GM12878 (cell line): Measurements from ENCODE around the gene NUP62. TPM values are rescaled to one million over a fixed set of nuclear protein-coding genes. Genes with fewer than 3 reads are reported as not detected.
A peak's percentile ranks its signal among the peaks of the same experiment; 100 is the strongest.

Experiments used
- BCL3 ChIP-seq: IDR thresholded peaks from 2 replicates; pipeline ENCODE4 v1.6.1; 2011; ENCODE audit warnings: borderline replicate concordance, low read depth, mild to moderate bottlenecking, moderate library complexity, low read length; ENCODE audit not compliant: insufficient read depth, poor library complexity, severe bottlenecking
- E2F4 ChIP-seq: IDR thresholded peaks from 2 replicates; pipeline ENCODE4 v1.6.1; 2012; ENCODE audit warnings: low read depth, low read length, improper control_type of control experiment
- EP300 ChIP-seq, 2 experiments: fragments of 150-350 bp in 1 of 2; IDR thresholded peaks; 2 replicates each; pipeline ENCODE4 v1.6.1; 2011 to 2012; ENCODE audit warnings: low read depth in 2 of 2, low read length in 2 of 2, borderline replicate concordance in 1 of 2, improper control_type of control experiment in 1 of 2, inconsistent platforms in 1 of 2; ENCODE audit not compliant: control insufficient read depth in 1 of 2
- GABPA ChIP-seq: IDR thresholded peaks from 2 replicates; pipeline ENCODE4 v1.6.1; 2014; ENCODE audit warnings: antibody characterized with exemption, low read depth, mild to moderate bottlenecking, inconsistent platforms
- HDAC2 ChIP-seq: fragments of 200-600 bp; sonication (generic); IDR thresholded peaks from 2 replicates; pipeline ENCODE4 v1.6.1; 2017
- HDGF ChIP-seq: fragments of 450-650 bp; IDR thresholded peaks from 2 replicates; pipeline ENCODE4 v1.6.1; 2016; ENCODE audit warnings: antibody characterized with exemption
- JUNB ChIP-seq: IDR thresholded peaks from 2 replicates; pipeline ENCODE4 v1.6.1; 2016; ENCODE audit warnings: antibody characterized with exemption, mild to moderate bottlenecking
- JUND ChIP-seq: IDR thresholded peaks from 2 replicates; pipeline ENCODE4 v1.6.1; 2012; ENCODE audit warnings: low read depth, mild to moderate bottlenecking, low read length, improper control_type of control experiment, moderate library complexity
- MTA3 ChIP-seq: IDR thresholded peaks from 2 replicates; pipeline ENCODE4 v1.6.1; 2012; ENCODE audit warnings: low read length, inconsistent platforms, borderline replicate concordance
- MYC ChIP-seq: IDR thresholded peaks from 2 replicates; pipeline ENCODE4 v1.6.1; 2011; ENCODE audit warnings: mild to moderate bottlenecking, low read length, moderate library complexity, inconsistent platforms; ENCODE audit not compliant: insufficient read depth, insufficient replicate concordance, insufficient read length, severe bottlenecking
- NFYA ChIP-seq: IDR thresholded peaks from 2 replicates; pipeline ENCODE4 v1.6.1; 2011; ENCODE audit warnings: low read depth, mild to moderate bottlenecking, low read length, improper control_type of control experiment, borderline replicate concordance
- NR2F1 ChIP-seq: fragments of 450-650 bp; conservative IDR thresholded peaks from 2 replicates; pipeline ENCODE4 v1.6.1; 2017; ENCODE audit warnings: mild to moderate bottlenecking
- RAD21 ChIP-seq: IDR thresholded peaks from 2 replicates; pipeline ENCODE4 v1.6.1; 2011; ENCODE audit warnings: mild to moderate bottlenecking, low read depth, low read length, moderate library complexity; ENCODE audit not compliant: insufficient read depth
- SP1 ChIP-seq: IDR thresholded peaks from one replicate; pipeline ENCODE4 v1.6.1; 2011; ENCODE audit warnings: low read depth, low read length
- ZNF622 ChIP-seq: fragments of 450-650 bp; IDR thresholded peaks from 2 replicates; pipeline ENCODE4 v1.6.1; 2017; ENCODE audit warnings: mild to moderate bottlenecking, inconsistent platforms
- ZSCAN29 ChIP-seq: fragments of 450-650 bp; IDR thresholded peaks from 2 replicates; pipeline ENCODE4 v1.6.1; 2017; ENCODE audit warnings: mild to moderate bottlenecking, moderate library complexity
- polyA plus RNA-seq, 11 experiments: library from polyadenylated mRNA; depleted of rRNA in 4 of 11; unstranded in 6 of 11; stranded (reverse) in 5 of 11; fragments of >200 nt; fragmentation: Nextera tagmentation in 4 of 11; fragmentation: Illumina TruSeq in 1 of 11; extraction: Ambion mirVana in 4 of 11; extraction: Trizol in 1 of 11; gene quantifications; 1 replicate in 1 of 11; 2 replicates in 10 of 11; pipeline versions ENCODE4 v1.2.1 to v1.2.3, GENCODE V29; 2011 to 2016; ENCODE audit warnings: inconsistent platforms in 2 of 11, missing spikeins in 2 of 11, low read depth in 1 of 11
- total RNA-seq, 4 experiments: library from RNA; depleted of rRNA in 3 of 4; stranded (reverse); fragments of >200 nt in 3 of 4; fragmentation: Illumina TruSeq in 1 of 4; extraction: Trizol in 1 of 4; gene quantifications; 2 replicates each; pipeline versions ENCODE4 v1.2.1 to v1.2.3, GENCODE V29; 2013 to 2021
- TF ChIP-seq, protein P1 (sequence below): fragments of 450-650 bp; IDR thresholded peaks from 2 replicates; pipeline ENCODE4 v1.6.1; 2018; ENCODE audit warnings: borderline replicate concordance, mild to moderate bottlenecking; ENCODE audit not compliant: partially characterized antibody
- TF ChIP-seq, protein P2 (sequence below): fragments of 450-650 bp; IDR thresholded peaks from 2 replicates; pipeline ENCODE4 v1.6.1; 2016; ENCODE audit warnings: mild to moderate bottlenecking
- TF ChIP-seq, protein P3 (sequence below): fragments of 150-350 bp; IDR thresholded peaks from 2 replicates; pipeline ENCODE4 v1.6.1; 2016; ENCODE audit warnings: low read depth, low read length

NUP62 gene
- total and polyA plus RNA-seq, 10 of the 15 experiments (the other 5 are each of a cell fraction or from before 2014, with no cell fraction given): 19.5 to 110 (median 66.9) TPM

DNA sequence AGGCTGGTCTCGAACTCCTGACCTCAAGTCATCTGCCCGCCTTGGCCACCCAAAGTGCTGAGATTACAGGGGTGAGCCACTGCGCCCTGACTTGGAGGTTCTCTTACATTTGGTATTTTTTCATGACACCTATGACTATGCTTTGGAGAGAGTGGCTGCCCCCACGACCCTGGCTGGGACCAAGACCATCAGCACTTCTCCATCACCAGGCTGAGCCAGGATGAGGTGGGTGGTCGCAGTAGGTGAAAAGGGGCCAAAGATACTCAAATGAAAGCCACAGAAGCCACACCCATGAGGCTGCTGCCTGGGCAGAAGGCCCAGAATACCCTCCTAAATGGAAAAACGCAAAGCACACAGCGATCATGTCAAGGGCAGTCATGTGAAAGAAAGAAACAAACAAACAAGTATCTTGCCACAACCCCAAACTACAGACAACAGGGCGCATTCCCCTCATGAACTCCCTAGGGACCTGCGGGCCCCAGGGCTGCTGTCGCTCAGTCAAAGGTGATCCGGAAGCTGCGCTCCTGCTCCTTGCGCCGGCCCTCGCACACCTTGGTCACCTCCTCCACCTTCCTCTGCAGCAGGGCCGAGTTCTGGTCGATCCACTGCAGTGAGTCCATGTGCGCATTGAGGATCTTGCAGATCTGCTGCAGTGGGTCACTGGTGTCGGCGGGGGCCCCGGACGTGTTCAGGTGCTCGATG, 21.4 kb downstream of the NUP62 start (continued):
- TF ChIP-seq, protein P1, sequence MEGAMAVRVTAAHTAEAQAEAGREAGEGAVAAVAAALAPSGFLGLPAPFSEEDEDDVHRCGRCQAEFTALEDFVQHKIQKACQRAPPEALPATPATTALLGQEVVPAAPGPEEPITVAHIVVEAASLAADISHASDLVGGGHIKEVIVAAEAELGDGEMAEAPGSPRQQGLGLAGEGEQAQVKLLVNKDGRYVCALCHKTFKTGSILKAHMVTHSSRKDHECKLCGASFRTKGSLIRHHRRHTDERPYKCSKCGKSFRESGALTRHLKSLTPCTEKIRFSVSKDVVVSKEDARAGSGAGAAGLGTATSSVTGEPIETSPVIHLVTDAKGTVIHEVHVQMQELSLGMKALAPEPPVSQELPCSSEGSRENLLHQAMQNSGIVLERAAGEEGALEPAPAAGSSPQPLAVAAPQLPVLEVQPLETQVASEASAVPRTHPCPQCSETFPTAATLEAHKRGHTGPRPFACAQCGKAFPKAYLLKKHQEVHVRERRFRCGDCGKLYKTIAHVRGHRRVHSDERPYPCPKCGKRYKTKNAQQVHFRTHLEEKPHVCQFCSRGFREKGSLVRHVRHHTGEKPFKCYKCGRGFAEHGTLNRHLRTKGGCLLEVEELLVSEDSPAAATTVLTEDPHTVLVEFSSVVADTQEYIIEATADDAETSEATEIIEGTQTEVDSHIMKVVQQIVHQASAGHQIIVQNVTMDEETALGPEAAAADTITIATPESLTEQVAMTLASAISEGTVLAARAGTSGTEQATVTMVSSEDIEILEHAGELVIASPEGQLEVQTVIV: no peak
- TF ChIP-seq JUNB (no peak), RAD21 (no peak), HDGF (0 out of 2 replicates have a peak, but pooled peaks have one; percentile 6), ZNF622 (no peak), EP300 (IDR thresholded peaks at IDR 0.05; ENCODE audit: borderline replicate concordance in 1 of 2, control insufficient read depth in 1 of 2, low read depth in 2 of 2, low read length in 2 of 2) (no peak), MTA3 (0 out of 2 replicates have a peak, but pooled peaks have one; percentile 26), JUND (no peak), MYC (no peak), ZSCAN29 (no peak), E2F4 (no peak), HDAC2 (no peak), GABPA (no peak), SP1 (no peak), NFYA (no peak), NR2F1 (peak; percentile 82), BCL3 (peak; percentile 19)
- TF ChIP-seq, protein P2, sequence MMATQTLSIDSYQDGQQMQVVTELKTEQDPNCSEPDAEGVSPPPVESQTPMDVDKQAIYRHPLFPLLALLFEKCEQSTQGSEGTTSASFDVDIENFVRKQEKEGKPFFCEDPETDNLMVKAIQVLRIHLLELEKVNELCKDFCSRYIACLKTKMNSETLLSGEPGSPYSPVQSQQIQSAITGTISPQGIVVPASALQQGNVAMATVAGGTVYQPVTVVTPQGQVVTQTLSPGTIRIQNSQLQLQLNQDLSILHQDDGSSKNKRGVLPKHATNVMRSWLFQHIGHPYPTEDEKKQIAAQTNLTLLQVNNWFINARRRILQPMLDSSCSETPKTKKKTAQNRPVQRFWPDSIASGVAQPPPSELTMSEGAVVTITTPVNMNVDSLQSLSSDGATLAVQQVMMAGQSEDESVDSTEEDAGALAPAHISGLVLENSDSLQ: peak; percentile 60; the same call in 1 of the 2 replicates
- TF ChIP-seq, protein P3, sequence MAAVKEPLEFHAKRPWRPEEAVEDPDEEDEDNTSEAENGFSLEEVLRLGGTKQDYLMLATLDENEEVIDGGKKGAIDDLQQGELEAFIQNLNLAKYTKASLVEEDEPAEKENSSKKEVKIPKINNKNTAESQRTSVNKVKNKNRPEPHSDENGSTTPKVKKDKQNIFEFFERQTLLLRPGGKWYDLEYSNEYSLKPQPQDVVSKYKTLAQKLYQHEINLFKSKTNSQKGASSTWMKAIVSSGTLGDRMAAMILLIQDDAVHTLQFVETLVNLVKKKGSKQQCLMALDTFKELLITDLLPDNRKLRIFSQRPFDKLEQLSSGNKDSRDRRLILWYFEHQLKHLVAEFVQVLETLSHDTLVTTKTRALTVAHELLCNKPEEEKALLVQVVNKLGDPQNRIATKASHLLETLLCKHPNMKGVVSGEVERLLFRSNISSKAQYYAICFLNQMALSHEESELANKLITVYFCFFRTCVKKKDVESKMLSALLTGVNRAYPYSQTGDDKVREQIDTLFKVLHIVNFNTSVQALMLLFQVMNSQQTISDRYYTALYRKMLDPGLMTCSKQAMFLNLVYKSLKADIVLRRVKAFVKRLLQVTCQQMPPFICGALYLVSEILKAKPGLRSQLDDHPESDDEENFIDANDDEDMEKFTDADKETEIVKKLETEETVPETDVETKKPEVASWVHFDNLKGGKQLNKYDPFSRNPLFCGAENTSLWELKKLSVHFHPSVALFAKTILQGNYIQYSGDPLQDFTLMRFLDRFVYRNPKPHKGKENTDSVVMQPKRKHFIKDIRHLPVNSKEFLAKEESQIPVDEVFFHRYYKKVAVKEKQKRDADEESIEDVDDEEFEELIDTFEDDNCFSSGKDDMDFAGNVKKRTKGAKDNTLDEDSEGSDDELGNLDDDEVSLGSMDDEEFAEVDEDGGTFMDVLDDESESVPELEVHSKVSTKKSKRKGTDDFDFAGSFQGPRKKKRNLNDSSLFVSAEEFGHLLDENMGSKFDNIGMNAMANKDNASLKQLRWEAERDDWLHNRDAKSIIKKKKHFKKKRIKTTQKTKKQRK: no peak
